ENCODE measurements around the gene STAC2.

Gene STAC2

DNA sequence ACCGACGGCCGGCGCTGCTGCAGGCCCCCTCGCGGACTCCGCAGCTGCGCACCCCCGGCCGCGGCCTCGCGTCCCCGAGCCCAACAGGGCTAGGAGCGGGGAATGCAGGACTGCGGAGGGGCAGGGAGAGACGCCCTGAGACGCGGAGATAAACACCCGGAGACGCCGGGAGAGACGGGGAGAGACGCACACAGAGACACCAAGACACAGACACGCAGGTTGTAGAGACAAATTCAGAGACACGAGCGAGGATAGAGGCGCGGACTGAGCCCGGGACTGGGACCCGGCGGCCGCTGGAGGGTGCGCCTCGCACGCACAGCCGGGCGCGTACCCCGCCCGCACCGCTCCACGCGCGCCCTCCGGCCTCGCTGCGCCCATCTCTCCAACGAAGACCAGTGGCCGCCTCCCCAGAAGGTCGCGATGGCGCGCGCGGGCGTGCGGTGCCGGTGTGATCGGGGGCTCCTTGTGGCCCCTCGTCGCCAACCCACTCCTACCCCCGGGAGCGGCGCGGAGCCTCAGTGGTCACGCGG is 902 bp downstream of the STAC2 start:
- no peaks in the 10 kb centered on the region for H3K9me3 ChIP-seq
- H3K27me3 ChIP-seq: peaks cover 89% of the 10 kb centered on the region
- no peaks in the 10 kb centered on the region for H3K36me3 ChIP-seq
- H3K4me1 ChIP-seq (ENCODE audit: control insufficient read depth in 1 of 2, insufficient read depth in 1 of 2, low read depth in 1 of 2, low read length in 1 of 2): peaks cover 0 to 12% of the 10 kb centered on the region in 2 experiments
- no peak overlapping the region for H3K27ac ChIP-seq
- H3K4me3 ChIP-seq (ENCODE audit: low read depth in 1 of 2, low read length in 1 of 2): no peak overlapping the region
- TF ChIP-seq, protein P1, sequence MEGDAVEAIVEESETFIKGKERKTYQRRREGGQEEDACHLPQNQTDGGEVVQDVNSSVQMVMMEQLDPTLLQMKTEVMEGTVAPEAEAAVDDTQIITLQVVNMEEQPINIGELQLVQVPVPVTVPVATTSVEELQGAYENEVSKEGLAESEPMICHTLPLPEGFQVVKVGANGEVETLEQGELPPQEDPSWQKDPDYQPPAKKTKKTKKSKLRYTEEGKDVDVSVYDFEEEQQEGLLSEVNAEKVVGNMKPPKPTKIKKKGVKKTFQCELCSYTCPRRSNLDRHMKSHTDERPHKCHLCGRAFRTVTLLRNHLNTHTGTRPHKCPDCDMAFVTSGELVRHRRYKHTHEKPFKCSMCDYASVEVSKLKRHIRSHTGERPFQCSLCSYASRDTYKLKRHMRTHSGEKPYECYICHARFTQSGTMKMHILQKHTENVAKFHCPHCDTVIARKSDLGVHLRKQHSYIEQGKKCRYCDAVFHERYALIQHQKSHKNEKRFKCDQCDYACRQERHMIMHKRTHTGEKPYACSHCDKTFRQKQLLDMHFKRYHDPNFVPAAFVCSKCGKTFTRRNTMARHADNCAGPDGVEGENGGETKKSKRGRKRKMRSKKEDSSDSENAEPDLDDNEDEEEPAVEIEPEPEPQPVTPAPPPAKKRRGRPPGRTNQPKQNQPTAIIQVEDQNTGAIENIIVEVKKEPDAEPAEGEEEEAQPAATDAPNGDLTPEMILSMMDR (IDR thresholded peaks at IDR 0.05): no peak

DNA sequence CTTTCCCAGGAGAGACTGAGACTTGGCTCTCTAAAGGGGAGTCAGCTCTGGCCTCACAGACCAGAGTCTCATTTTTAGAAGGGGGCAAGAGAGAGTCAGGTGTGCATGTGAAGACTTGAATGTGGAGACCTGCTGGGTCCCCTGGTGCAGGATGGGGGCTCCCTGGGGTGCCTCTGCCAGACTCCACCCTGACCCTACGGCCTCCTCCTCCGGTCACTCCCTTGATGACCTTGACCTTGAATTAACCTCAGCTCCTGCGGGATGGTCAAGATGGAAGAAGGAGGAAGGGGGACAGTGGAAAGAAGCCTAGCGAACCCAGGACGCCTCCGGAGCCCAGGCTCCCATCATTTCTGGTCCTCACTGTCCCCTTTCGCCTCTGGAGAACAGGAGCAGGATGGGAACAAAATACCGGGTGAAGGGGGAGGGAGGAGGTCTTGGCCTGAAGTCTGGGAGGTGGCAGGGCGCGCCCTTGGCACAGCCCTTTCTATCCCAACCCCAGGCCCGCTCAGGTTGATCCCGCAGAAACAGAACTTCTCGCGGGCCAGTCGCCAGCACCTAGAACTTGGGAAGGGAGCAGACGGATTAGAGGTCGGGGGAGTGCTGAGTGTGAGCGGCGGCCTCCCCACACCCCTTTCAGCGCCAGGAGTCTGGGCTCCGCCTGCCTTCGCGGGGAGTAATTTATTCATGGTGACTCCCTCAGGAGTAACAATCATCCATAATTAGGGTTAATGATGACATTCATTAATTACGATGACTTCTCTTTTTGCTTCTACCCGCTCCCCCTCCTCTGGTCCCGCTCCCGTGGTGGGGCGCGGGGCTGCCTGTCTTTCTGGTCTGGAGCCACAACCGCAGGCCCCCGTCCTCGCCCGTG is 1.6 kb downstream of the STAC2 start:
- no peak overlapping the region for H3K27ac ChIP-seq
- peaks cover 0 to 12% of the 10 kb centered on the region in 2 experiments for H3K4me1 ChIP-seq (ENCODE audit: control insufficient read depth in 1 of 2, insufficient read depth in 1 of 2, low read depth in 1 of 2, low read length in 1 of 2)
- H3K4me3 ChIP-seq (ENCODE audit: low read depth in 1 of 2, low read length in 1 of 2): no peak overlapping the region
- H3K36me3 ChIP-seq: no peaks in the 10 kb centered on the region
- TF ChIP-seq, protein P1 (IDR thresholded peaks at IDR 0.05): no peak
- peaks cover 89% of the 10 kb centered on the region for H3K27me3 ChIP-seq
- H3K9me3 ChIP-seq: no peaks in the 10 kb centered on the region

DNA sequence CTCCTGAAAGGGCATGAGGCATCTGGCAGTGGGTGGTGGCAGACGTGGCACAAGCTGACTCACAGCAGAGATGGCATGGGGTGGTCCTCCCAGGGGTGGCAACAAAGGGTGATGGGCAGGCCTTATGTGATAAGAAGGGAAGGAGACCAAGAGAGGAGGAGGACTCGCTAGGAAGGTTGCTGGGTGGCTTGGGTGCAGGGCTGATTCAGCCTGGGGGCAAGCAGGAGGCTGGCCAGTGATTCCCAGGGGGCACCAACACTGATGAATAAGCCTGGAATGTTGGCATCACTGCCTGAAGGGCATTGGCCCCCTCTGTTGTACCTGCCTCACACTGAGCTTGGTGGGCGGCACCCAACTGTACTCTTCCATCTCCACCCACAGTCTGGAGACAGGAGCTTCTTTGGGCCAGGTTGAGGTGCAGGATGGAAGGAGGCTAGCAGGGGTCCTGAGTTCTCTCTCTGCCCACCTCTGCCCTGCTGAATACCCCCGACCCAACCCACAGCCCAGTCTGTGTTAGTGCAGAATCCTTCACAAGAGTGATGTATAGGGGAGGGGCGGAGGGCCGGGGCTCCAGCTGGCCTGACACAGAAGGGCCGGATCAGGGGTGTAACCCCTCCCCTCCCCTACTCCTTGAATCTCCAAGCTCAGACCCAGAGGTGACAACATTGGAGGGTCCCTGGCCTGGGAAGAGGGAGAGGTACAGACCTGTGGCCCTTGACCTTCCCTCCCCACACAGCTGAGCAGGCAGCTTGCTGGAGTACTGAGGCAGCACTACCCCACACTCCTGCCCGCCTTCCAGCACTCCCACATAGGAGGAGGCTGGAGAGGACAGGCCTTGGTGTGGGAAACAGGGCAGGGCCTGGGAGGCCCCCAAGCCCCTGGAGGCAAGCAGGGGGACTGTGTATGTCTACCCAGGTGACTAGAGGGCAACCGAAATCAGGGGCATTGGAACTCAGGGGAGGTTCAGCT is 2.6 kb downstream of the STAC2 start:
- Histone ChIP-seq H3K4me3 (ENCODE audit: low read depth in 1 of 2, low read length in 1 of 2) (no peak overlapping the region), H3K36me3 (no peaks in the 10 kb centered on the region), H3K27ac (no peak overlapping the region), H3K9me3 (no peaks in the 10 kb centered on the region), H3K27me3 (peaks cover 91% of the 10 kb centered on the region), H3K4me1 (ENCODE audit: control insufficient read depth in 1 of 2, insufficient read depth in 1 of 2, low read depth in 1 of 2, low read length in 1 of 2) (peaks cover 0 to 12% of the 10 kb centered on the region in 2 experiments)
- TF ChIP-seq, protein P1 (IDR thresholded peaks at IDR 0.05): no peak

DNA sequence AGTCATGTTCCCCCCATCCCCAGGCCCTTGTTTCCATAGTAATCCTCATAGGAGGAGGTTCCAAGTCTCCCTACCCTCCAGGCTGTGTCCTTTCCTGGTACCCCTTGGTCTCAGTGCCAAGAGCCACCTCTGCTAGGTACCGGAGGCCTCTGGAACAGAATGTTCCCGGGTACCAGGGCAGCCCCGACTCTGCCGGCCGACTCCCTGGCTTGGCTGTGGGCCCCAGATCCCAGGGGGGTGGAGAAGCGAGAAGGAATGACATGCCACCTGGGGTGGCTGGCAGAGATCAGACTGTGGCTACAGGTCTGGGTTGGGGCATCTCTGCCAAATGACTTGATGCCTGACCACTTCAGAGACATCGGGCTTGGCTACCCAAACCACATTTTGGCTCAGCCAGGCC is 3.6 kb downstream of the STAC2 start:
- H3K27ac ChIP-seq: no peak overlapping the region
- H3K4me3 ChIP-seq (ENCODE audit: low read depth in 1 of 2, low read length in 1 of 2): no peak overlapping the region
- H3K4me1 ChIP-seq (ENCODE audit: control insufficient read depth in 1 of 2, insufficient read depth in 1 of 2, low read depth in 1 of 2, low read length in 1 of 2): peaks cover 0 to 12% of the 10 kb centered on the region in 2 experiments
- H3K36me3 ChIP-seq: no peaks in the 10 kb centered on the region
- H3K27me3 ChIP-seq: peaks cover 91% of the 10 kb centered on the region
- no peaks in the 10 kb centered on the region for H3K9me3 ChIP-seq
- TF ChIP-seq, protein P1 (IDR thresholded peaks at IDR 0.05): no peak

DNA sequence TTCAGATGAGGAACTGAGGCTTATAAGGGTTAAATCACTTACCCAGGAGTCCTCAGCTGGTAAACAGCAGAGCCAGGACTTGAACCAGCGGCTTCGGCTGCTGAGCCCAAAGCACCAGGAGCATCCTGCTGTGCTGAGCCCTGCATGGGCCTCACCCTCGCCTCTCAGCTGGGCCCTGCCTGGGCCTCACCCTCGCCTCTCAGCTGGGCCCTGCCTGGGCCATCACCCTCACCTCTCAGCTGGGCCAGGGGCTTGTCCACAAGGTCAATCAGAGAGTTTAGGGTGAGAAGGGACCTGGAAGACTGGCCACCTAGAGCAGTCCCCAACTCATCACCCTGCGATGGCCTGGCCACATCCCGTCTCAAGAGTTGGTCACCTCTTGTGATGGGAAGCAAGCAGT is 4.2 kb downstream of the STAC2 start:
- peaks cover 91% of the 10 kb centered on the region for H3K27me3 ChIP-seq
- H3K27ac ChIP-seq: no peak overlapping the region
- H3K9me3 ChIP-seq: no peaks in the 10 kb centered on the region
- H3K4me3 ChIP-seq (ENCODE audit: low read depth in 1 of 2, low read length in 1 of 2): no peak overlapping the region
- peaks cover 0 to 12% of the 10 kb centered on the region in 2 experiments for H3K4me1 ChIP-seq (ENCODE audit: control insufficient read depth in 1 of 2, insufficient read depth in 1 of 2, low read depth in 1 of 2, low read length in 1 of 2)
- TF ChIP-seq, protein P1 (IDR thresholded peaks at IDR 0.05): no peak
- no peaks in the 10 kb centered on the region for H3K36me3 ChIP-seq
